ENCODE results near the gene ELN.
A peak's percentile ranks its signal among the peaks of the same experiment; 100 is the strongest.

The ELN gene

GRCh38 chr7:74025730-74026129 lies 2.2 kb upstream of the ELN start:
- DNase-seq: no peak

- no peak for DNase-seq
Observed at GRCh38 chr7:74026406-74026902, 1.5 kb upstream of the ELN start.

GRCh38 chr7:74026903-74027682 lies 880 bp upstream of the ELN start:
- DNase-seq: peak; percentile 67 to 82 (median 78)

GRCh38 chr7:74028321-74028838 lies 407 bp downstream of the ELN start:
- DNase-seq: no peak

- DNase-seq: no peak
Observed at GRCh38 chr7:74029089-74029785, 1.3 kb downstream of the ELN start.

GRCh38 chr7:74029991-74030415 lies 2.0 kb downstream of the ELN start:
- peak in 1 of 3 donors; percentile 52 for DNase-seq

GRCh38 chr7:74030861-74031260 lies 2.9 kb downstream of the ELN start:
- no peak for DNase-seq

- no peak for DNase-seq
Observed at GRCh38 chr7:74031403-74032190, 3.6 kb downstream of the ELN start.

- DNase-seq: no peak
Observed at GRCh38 chr7:74032191-74032490, 4.2 kb downstream of the ELN start.

GRCh38 chr7:74032624-74033371 lies 4.8 kb downstream of the ELN start:
- no peak for DNase-seq

- no peak for DNase-seq
Observed at GRCh38 chr7:74033372-74034311, 5.7 kb downstream of the ELN start.

- DNase-seq: no peak
Observed at GRCh38 chr7:74037609-74038008, 9.6 kb downstream of the ELN start.

GRCh38 chr7:74038194-74038961 lies 10.4 kb downstream of the ELN start:
- DNase-seq: no peak

GRCh38 chr7:74039337-74039736 lies 11.4 kb downstream of the ELN start:
- DNase-seq: peak in 1 of 3 donors; percentile 39

GRCh38 chr7:74040101-74040790 lies 12.3 kb downstream of the ELN start:
- no peak for DNase-seq

GRCh38 chr7:74040791-74041520 lies 13.0 kb downstream of the ELN start:
- DNase-seq: no peak

GRCh38 chr7:74042746-74043522 lies 15.0 kb downstream of the ELN start:
- DNase-seq: no peak

GRCh38 chr7:74043523-74043951 lies 15.6 kb downstream of the ELN start:
- DNase-seq: no peak

Data from suppressor macrophage treated with lipopolysaccharide for 1 hour (primary cell).